ENCODE data around the gene VPS51.
A peak's percentile ranks its signal among the peaks of the same experiment; 100 is the strongest.

The VPS51 gene

GRCh38 chr11:65067446-65067845 lies 28.6 kb upstream of the VPS51 start:
- no peak for DNase-seq
- intact Hi-C loops (cut with DNase I) = no loop called here

GRCh38 chr11:65069217-65069616 lies 26.8 kb upstream of the VPS51 start:
- intact Hi-C loops (cut with DNase I) = no loop called here
- no peak for DNase-seq

GRCh38 chr11:65071907-65072630 lies 23.9 kb upstream of the VPS51 start:
- intact Hi-C loops (cut with DNase I) = no loop called here

GRCh38 chr11:65072631-65072966 lies 23.4 kb upstream of the VPS51 start:
- intact Hi-C loops (cut with DNase I) = no loop called here
- DNase-seq = no peak

More at GRCh38 chr11:65071907-65072630, 23.9 kb upstream of the VPS51 start:
- no peak for DNase-seq

- intact Hi-C loops (cut with DNase I) = no loop called here
- DNase-seq = no peak
These were observed 18.6 kb upstream of the VPS51 start for GRCh38 chr11:65077451-65077850.

GRCh38 chr11:65078151-65078550 lies 17.9 kb upstream of the VPS51 start:
- intact Hi-C loops (cut with DNase I) = no loop called here
- DNase-seq = no peak

GRCh38 chr11:65078786-65079342 lies 17.1 kb upstream of the VPS51 start:
- intact Hi-C loops (cut with DNase I) = no loop called here
- no peak for DNase-seq

- intact Hi-C loops (cut with DNase I) = no loop called here
- no peak for DNase-seq
These were observed 12.7 kb upstream of the VPS51 start for GRCh38 chr11:65083134-65083833.

- DNase-seq = peak; percentile 93 to 99 (median 98)
- intact Hi-C loops (cut with DNase I) = loop anchor here (1.0 to 2.0 kb wide), 2 partner anchors 12 to 33 kb away; partner anchors contain the start of genes VPS51 and ZNHIT2
These were observed 12.0 kb upstream of the VPS51 start, which contains the start of the genes CDCA5 and ZFPL1 for GRCh38 chr11:65083834-65084597. TSS of gene CDCA5 (minus strand) at chr11:65084040. CDS start at chr11:65083978, 62 bp downstream. TSS of gene ZFPL1 (plus strand) at chr11:65084222. CDS start at chr11:65084699, 477 bp downstream.

- intact Hi-C loops (cut with DNase I) = loop anchor here (1.0 to 2.0 kb wide), 2 partner anchors 12 to 32 kb away; partner anchors contain the start of genes VPS51 and ZNHIT2
- DNase-seq = no peak
These were observed 11.2 kb upstream of the VPS51 start for GRCh38 chr11:65084598-65085375.

GRCh38 chr11:65085446-65085845 lies 10.6 kb upstream of the VPS51 start:
- DNase-seq = no peak
- intact Hi-C loops (cut with DNase I) = loop anchor here (2.0 kb wide), 1 partner anchor 31 kb away; the partner anchor contains the start of gene ZNHIT2

GRCh38 chr11:65086809-65087208 lies 9.2 kb upstream of the VPS51 start:
- no peak for DNase-seq
- intact Hi-C loops (cut with DNase I) = no loop called here

- no peak for DNase-seq
- intact Hi-C loops (cut with DNase I) = no loop called here
These were observed 8.8 kb upstream of the VPS51 start for GRCh38 chr11:65087216-65087615.

GRCh38 chr11:65087827-65088226 lies 8.2 kb upstream of the VPS51 start:
- intact Hi-C loops (cut with DNase I) = no loop called here
- no peak for DNase-seq

- DNase-seq = no peak
These were observed 6.4 kb upstream of the VPS51 start for GRCh38 chr11:65089621-65090020.

GRCh38 chr11:65090628-65091027 lies 5.4 kb upstream of the VPS51 start:
- peak in 30 of 42 donors; percentile 16 to 76 (median 51) for DNase-seq
- intact Hi-C loops (cut with DNase I) = no loop called here

More at GRCh38 chr11:65089621-65090020, 6.4 kb upstream of the VPS51 start:
- intact Hi-C loops (cut with DNase I) = no loop called here

GRCh38 chr11:65095427-65095826 lies 587 bp upstream of the VPS51 start:
- intact Hi-C loops (cut with DNase I) = no loop called here
- no peak for DNase-seq

- intact Hi-C loops (cut with DNase I) = loop anchor here (1.0 kb wide), 1 partner anchor 13 kb away; the partner anchor contains the start of genes CDCA5 and ZFPL1
- peak in 1 of 42 donors; percentile 29 for DNase-seq
These were observed 912 bp downstream of the VPS51 start for GRCh38 chr11:65096926-65097325.
